GM23338 (cell line): ENCODE data around the gene NRCAM. TPM values are rescaled to one million over a fixed set of nuclear protein-coding genes. Genes with fewer than 3 reads are reported as not detected.

Experiments
- ATAC-seq: fragments of 200-7000 bp; cut with Tn5 transposase; 3 replicates; pipeline ENCODE4 v1.9.1; 2020
- DNase-seq: peaks from one replicate; pipeline ENCODE4 v3.0.0-alpha.2; 2015; ENCODE audit warnings: low spot score
- H2AFZ ChIP-seq: fragments of 200-600 bp; sonication (generic); 2 replicates; pipeline ENCODE4 v1.8.0; 2016; ENCODE audit warnings: antibody characterized with exemption, mild to moderate bottlenecking, moderate library complexity
- H3F3A ChIP-seq: fragments of 200-600 bp; sonication (generic); replicated peaks from 2 replicates; pipeline ENCODE4 v1.8.0; 2017; ENCODE audit warnings: antibody characterized with exemption, mixed run types, low read depth
- H3K27ac ChIP-seq: fragments of 200-600 bp; sonication (generic); 2 replicates; pipeline ENCODE4 v1.6.1; 2016; ENCODE audit warnings: low read depth
- H3K27me3 ChIP-seq: fragments of 200-600 bp; sonication (generic); 2 replicates; pipeline ENCODE4 v1.8.0; 2016; ENCODE audit warnings: mild to moderate bottlenecking, mixed run types, moderate library complexity; ENCODE audit not compliant: insufficient read depth
- H3K36me3 ChIP-seq: fragments of 200-600 bp; sonication (generic); 2 replicates; pipeline ENCODE4 v1.8.0; 2016; ENCODE audit warnings: mild to moderate bottlenecking; ENCODE audit not compliant: insufficient read depth
- H3K4me1 ChIP-seq: fragments of 200-600 bp; sonication (generic); 2 replicates; pipeline ENCODE4 v1.8.0; 2016; ENCODE audit warnings: mild to moderate bottlenecking, moderate library complexity; ENCODE audit not compliant: insufficient read depth
- H3K4me2 ChIP-seq: fragments of 200-600 bp; sonication (generic); 2 replicates; pipeline ENCODE4 v1.7.1; 2017; ENCODE audit warnings: mixed run types
- H3K4me3 ChIP-seq: fragments of 200-600 bp; sonication (generic); 2 replicates; pipeline ENCODE4 v1.6.1; 2016; ENCODE audit warnings: mixed run types
- H3K79me2 ChIP-seq: fragments of 200-600 bp; sonication (generic); replicated peaks from 2 replicates; pipeline ENCODE4 v1.8.0; 2017; ENCODE audit warnings: mild to moderate bottlenecking; ENCODE audit not compliant: insufficient read depth
- H3K9me2 ChIP-seq: fragments of 200-600 bp; sonication (generic); 2 replicates; pipeline ENCODE4 v1.8.0; 2017; ENCODE audit not compliant: insufficient read depth
- H4K20me1 ChIP-seq: fragments of 200-600 bp; sonication (generic); replicated peaks from 2 replicates; pipeline ENCODE4 v1.8.0; 2017; ENCODE audit warnings: mild to moderate bottlenecking; ENCODE audit not compliant: insufficient read depth
- H3K27ac Mint-ChIP-seq: 2 replicates; pipeline ENCODE4 v1.8.0; 2020; ENCODE audit warnings: inconsistent platforms, mild to moderate bottlenecking, moderate library complexity, mixed read lengths
- H3K27me3 Mint-ChIP-seq: 3 replicates; pipeline ENCODE4 v1.8.0; 2022; ENCODE audit warnings: low read depth, mild to moderate bottlenecking, moderate library complexity, mixed read lengths, inconsistent platforms; ENCODE audit not compliant: insufficient read depth, poor library complexity
- H3K36me3 Mint-ChIP-seq: 3 replicates; pipeline ENCODE4 v1.8.0; 2021; ENCODE audit warnings: low read depth, mild to moderate bottlenecking, inconsistent platforms, moderate library complexity, mixed read lengths
- H3K4me1 Mint-ChIP-seq: 3 replicates; pipeline ENCODE4 v1.8.0; 2020; ENCODE audit warnings: mild to moderate bottlenecking, inconsistent platforms, mixed read lengths
- H3K4me3 Mint-ChIP-seq: 3 replicates; pipeline ENCODE4 v1.8.0; 2021; ENCODE audit warnings: moderate library complexity, mild to moderate bottlenecking, inconsistent platforms, mixed read lengths
- H3K9me3 Mint-ChIP-seq: 3 replicates; pipeline ENCODE4 v1.8.0; 2020; ENCODE audit warnings: moderate library complexity, mild to moderate bottlenecking, inconsistent platforms, mixed read lengths
- CREB1 ChIP-seq: fragments of 250-450 bp; sonication (Bioruptor Pico); IDR thresholded peaks from 2 replicates; pipeline ENCODE4 v1.5.0; 2020; ENCODE audit warnings: low read depth, mild to moderate bottlenecking, moderate library complexity
- CTCF ChIP-seq, 2 experiments: fragments of 200-600 bp in 1 of 2; sonication (generic) in 1 of 2; conservative IDR thresholded peaks; 2 replicates each; pipeline versions ENCODE4 v1.5.1 to v1.6.1; 2016 to 2017; ENCODE audit warnings: antibody characterized with exemption in 2 of 2, low read depth in 2 of 2, mild to moderate bottlenecking in 2 of 2, moderate library complexity in 1 of 2
- ETS1 ChIP-seq: IDR thresholded peaks from 2 replicates; pipeline ENCODE4 v1.6.1; 2016; ENCODE audit warnings: antibody characterized with exemption
- EZH2 ChIP-seq: fragments of 200-600 bp; sonication (generic); IDR thresholded peaks from one replicate; pipeline ENCODE4 v1.8.0; 2017; ENCODE audit warnings: antibody characterized with exemption, mild to moderate bottlenecking, low read depth; ENCODE audit not compliant: unreplicated experiment
- EZH2phosphoT487 ChIP-seq: fragments of 200-600 bp; sonication (generic); IDR thresholded peaks from one replicate; pipeline ENCODE4 v1.8.1; 2018; ENCODE audit warnings: antibody characterized with exemption; ENCODE audit not compliant: unreplicated experiment
- JUNB ChIP-seq: IDR thresholded peaks from one replicate; pipeline ENCODE4 v1.6.1; 2016; ENCODE audit warnings: antibody characterized with exemption; ENCODE audit not compliant: unreplicated experiment
- NANOG ChIP-seq: IDR thresholded peaks from 2 replicates; pipeline ENCODE4 v1.6.1; 2016; ENCODE audit warnings: antibody characterized with exemption, borderline replicate concordance
- POLR2AphosphoS5 ChIP-seq: IDR thresholded peaks from 2 replicates; pipeline ENCODE4 v1.6.1; 2016; ENCODE audit warnings: antibody characterized with exemption, low read depth
- REST ChIP-seq: IDR thresholded peaks from one replicate; pipeline ENCODE4 v1.6.1; 2018; ENCODE audit warnings: antibody characterized with exemption; ENCODE audit not compliant: unreplicated experiment
- STAT1 ChIP-seq: IDR thresholded peaks from one replicate; pipeline ENCODE4 v1.6.1; 2016; ENCODE audit warnings: antibody characterized with exemption; ENCODE audit not compliant: unreplicated experiment
- ZNF114 ChIP-seq: fragments of 250-450 bp; sonication (Bioruptor Pico); IDR thresholded peaks from 2 replicates; pipeline ENCODE4 v1.5.0; 2020; ENCODE audit warnings: mild to moderate bottlenecking, moderate library complexity
- ZNF331 ChIP-seq: fragments of 250-450 bp; sonication (Bioruptor Pico); IDR thresholded peaks from 2 replicates; pipeline ENCODE4 v1.5.0; 2020; ENCODE audit warnings: low read depth, mild to moderate bottlenecking, moderate library complexity
- ZNF462 ChIP-seq: fragments of 250-450 bp; sonication (Bioruptor Pico); IDR thresholded peaks from 2 replicates; pipeline ENCODE4 v1.5.0; 2020; ENCODE audit warnings: mild to moderate bottlenecking, moderate library complexity
- polyA plus RNA-seq: library from polyadenylated mRNA; unstranded; fragments of >200 nt; fragmentation: Nextera tagmentation; extraction: Ambion mirVana; gene quantifications from 2 replicates; pipeline ENCODE4 v1.2.1, GENCODE V29; 2016
- total RNA-seq: library from RNA; depleted of rRNA; stranded (reverse); fragments of >200 nt; shearing (Covaris generic); gene quantifications from 2 replicates; pipeline ENCODE4 v1.2.3, GENCODE V29; 2014

Gene NRCAM
- total and polyA plus RNA-seq, 2 experiments from 2014 or later = 2.5 to 6.8 TPM

- no peak for ATAC-seq
- H3K27ac ChIP-seq = no peak overlapping the region
- H3K36me3 ChIP-seq = 0 out of 2 replicates have a peak, but pooled peaks cover 4% of the 10 kb centered on the region
- no peaks in the 10 kb centered on the region for H4K20me1 ChIP-seq
- TF ChIP-seq STAT1 = no peak
- TF ChIP-seq ZNF114 = no peak
- no peak for TF ChIP-seq ZNF331 (CRISPR knock-in tag)
- no peak for TF ChIP-seq ETS1
- no peak for TF ChIP-seq JUNB
- no peak for TF ChIP-seq CREB1 (CRISPR knock-in tag)
- TF ChIP-seq REST = no peak
- TF ChIP-seq EZH2phosphoT487 = no peak
- TF ChIP-seq CTCF (conservative IDR thresholded peaks at IDR 0.05; ENCODE audit: low read depth in 2 of 2) = no peak
- no peak for TF ChIP-seq ZNF462 (CRISPR knock-in tag)
- TF ChIP-seq EZH2 = no peak
- no peak for TF ChIP-seq NANOG
- no peak for TF ChIP-seq POLR2AphosphoS5
- Mint-ChIP-seq H3K27me3 (peaks cover 2% of the 10 kb centered on the region), H3K36me3 (peaks cover 23% of the 10 kb centered on the region), H3K9me3 (peaks cover 37% of the 10 kb centered on the region), H3K4me3 (no peak overlapping the region), H3K4me1 (no peaks in the 10 kb centered on the region), H3K27ac (no peak overlapping the region)
- no peak overlapping the region for H2AFZ ChIP-seq
- H3K9me2 ChIP-seq = peaks cover 3% of the 10 kb centered on the region; the same call in 1 of the 2 replicates
- no peaks in the 10 kb centered on the region for H3K4me1 ChIP-seq
- no peaks in the 10 kb centered on the region for H3K27me3 ChIP-seq
- DNase-seq = no peak
- no peaks in the 10 kb centered on the region for H3K79me2 ChIP-seq
- no peaks in the 10 kb centered on the region for H3F3A ChIP-seq
- no peak overlapping the region for H3K4me3 ChIP-seq
- H3K4me2 ChIP-seq = no peak overlapping the region
Measured at GRCh38 chr7:108253275-108254044, 202.8 kb downstream of the NRCAM start.
